Thyroid gland (tissue), 4 donors: ENCODE data around the gene AKR1C1. TPM values are rescaled to one million over a fixed set of nuclear protein-coding genes. Genes with fewer than 3 reads are reported as not detected.

ENCODE experiments used
- small RNA-seq: library from RNA; depleted of rRNA; stranded (forward); fragments of <200 nt; gene quantifications from one replicate; pipeline ENCODE3, GENCODE V24; 2016
- total RNA-seq, 4 donors: library from RNA; depleted of rRNA; stranded (reverse); fragments of >200 nt; gene quantifications; one replicate each; pipeline ENCODE4 v1.2.3, GENCODE V29; 2016

AKR1C1 gene
- total RNA-seq, 4 donors from 2014 or later = 73.8 to 132 (median 121) TPM

Small RNA genes within 50 kb of the gene (small RNA-seq; reads per million reads assigned to genes)
- gene RF00096 = not detected

Other genes with a start within 250 kb of the AKR1C1 start
- 10 to 100 TPM; 14.4 to 18.5 (median 15.9) TPM for gene AKR1E2, start 137.2 kb upstream of the AKR1C1 start, total RNA-seq
- 10 to 100 TPM; 48.2 to 59.9 (median 53.9) TPM for gene AKR1C2, start 40.4 kb downstream of the AKR1C1 start, total RNA-seq
- 10 to 100 TPM; 42.7 to 73.6 (median 67.4) TPM for gene AKR1C3, start 131.0 kb downstream of the AKR1C1 start, total RNA-seq
- not detected for gene AKR1C8, start 221.7 kb downstream of the AKR1C1 start, total RNA-seq
- not detected for gene AKR1C4, start 233.4 kb downstream of the AKR1C1 start, total RNA-seq